DOHH2 (cell line): ENCODE results near the gene NPTN.

Experiments
- H3F3A ChIP-seq: fragments of 200-600 bp; sonication (generic), shearing (Covaris generic); 2 replicates; pipeline ENCODE4 v1.6.0; 2016; ENCODE audit warnings: antibody characterized with exemption, mild to moderate bottlenecking; ENCODE audit not compliant: control insufficient read depth, insufficient read depth
- H3K27ac ChIP-seq: fragments of 200-600 bp; sonication (generic); 2 replicates; pipeline ENCODE4 v1.5.1; 2014; ENCODE audit warnings: low read depth, mild to moderate bottlenecking, low read length, moderate library complexity
- H3K27me3 ChIP-seq: fragments of 200-600 bp; sonication (generic); 2 replicates; pipeline ENCODE4 v1.6.1; 2014; ENCODE audit warnings: mild to moderate bottlenecking, low read length, mixed read lengths; ENCODE audit not compliant: control insufficient read depth
- H3K36me3 ChIP-seq: fragments of 200-600 bp; sonication (generic); 2 replicates; pipeline ENCODE4 v1.6.1; 2014; ENCODE audit warnings: mild to moderate bottlenecking, low read length, moderate library complexity, mixed read lengths; ENCODE audit not compliant: control insufficient read depth
- H3K4me1 ChIP-seq: fragments of 200-600 bp; sonication (generic); 2 replicates; pipeline ENCODE4 v1.6.1; 2014; ENCODE audit warnings: mild to moderate bottlenecking, low read length, mixed read lengths; ENCODE audit not compliant: control insufficient read depth
- H3K4me2 ChIP-seq: fragments of 200-600 bp; sonication (generic); 2 replicates; pipeline ENCODE4 v1.6.0; 2014; ENCODE audit warnings: mild to moderate bottlenecking, low read length, moderate library complexity
- H3K4me3 ChIP-seq: fragments of 200-600 bp; sonication (generic); 2 replicates; pipeline ENCODE4 v1.5.1; 2014; ENCODE audit warnings: mild to moderate bottlenecking, low read length, mixed read lengths
- H3K79me2 ChIP-seq: fragments of 200-600 bp; sonication (generic); 2 replicates; pipeline ENCODE4 v1.6.1; 2014; ENCODE audit warnings: mild to moderate bottlenecking, low read length, mixed read lengths; ENCODE audit not compliant: control insufficient read depth
- H3K9me2 ChIP-seq: fragments of 200-600 bp; sonication (generic); replicated peaks from 2 replicates; pipeline ENCODE4 v1.6.1; 2014; ENCODE audit warnings: mild to moderate bottlenecking, low read length, mixed read lengths; ENCODE audit not compliant: control insufficient read depth
- H3K9me3 ChIP-seq: fragments of 200-600 bp; sonication (generic); 2 replicates; pipeline ENCODE4 v1.6.1; 2014; ENCODE audit warnings: antibody characterized with exemption, low read length, mixed read lengths; ENCODE audit not compliant: control insufficient read depth, insufficient read depth
- H4K20me1 ChIP-seq: fragments of 200-600 bp; sonication (generic); 2 replicates; pipeline ENCODE4 v1.6.0; 2014; ENCODE audit warnings: low read depth, mild to moderate bottlenecking, antibody characterized with exemption, low read length, moderate library complexity; ENCODE audit not compliant: control insufficient read depth, insufficient read depth
- CTCF ChIP-seq: fragments of 200-600 bp; sonication (generic); IDR thresholded peaks from one replicate; pipeline ENCODE4 v1.5.1; 2014; ENCODE audit warnings: antibody characterized with exemption, mild to moderate bottlenecking, low read depth, low read length; ENCODE audit not compliant: poor library complexity, severe bottlenecking
- EZH2phosphoT487 ChIP-seq: fragments of 200-600 bp; sonication (generic); IDR thresholded peaks from 2 replicates; pipeline ENCODE4 v1.6.1; 2017; ENCODE audit warnings: borderline replicate concordance, mild to moderate bottlenecking, antibody characterized with exemption, low read length, moderate library complexity, mixed read lengths

Gene NPTN

GRCh38 chr15:73655724-73656123 is 22.5 kb upstream of the NPTN start:
- H3K79me2 ChIP-seq: no peaks in the 10 kb centered on the region
- H3K36me3 ChIP-seq: no peaks in the 10 kb centered on the region
- no peaks in the 10 kb centered on the region for H4K20me1 ChIP-seq
- H3K9me2 ChIP-seq: no peaks in the 10 kb centered on the region
- no peaks in the 10 kb centered on the region for H3F3A ChIP-seq
- no peaks in the 10 kb centered on the region for H3K9me3 ChIP-seq
- no peak overlapping the region for H3K27ac ChIP-seq
- H3K4me3 ChIP-seq: no peak overlapping the region
- peaks cover 4% of the 10 kb centered on the region; the same call in 1 of the 2 replicates for H3K27me3 ChIP-seq
- TF ChIP-seq EZH2phosphoT487 (no peak), CTCF (no peak)
- no peaks in the 10 kb centered on the region for H3K4me1 ChIP-seq
- no peak overlapping the region for H3K4me2 ChIP-seq

GRCh38 chr15:73654659-73655058 is 21.5 kb upstream of the NPTN start:
- Histone ChIP-seq H3K4me3 (no peak overlapping the region), H3K27ac (no peak overlapping the region)
- TF ChIP-seq CTCF (no peak), EZH2phosphoT487 (no peak)

GRCh38 chr15:73650416-73651126 is 17.4 kb upstream of the NPTN start:
- H3K36me3 ChIP-seq: no peaks in the 10 kb centered on the region
- TF ChIP-seq EZH2phosphoT487 (no peak), CTCF (no peak)
- no peaks in the 10 kb centered on the region for H3K79me2 ChIP-seq
- H3K27me3 ChIP-seq: 0 out of 2 replicates have a peak, but pooled peaks cover 6% of the 10 kb centered on the region
- H3K27ac ChIP-seq: no peak overlapping the region
- H3K4me2 ChIP-seq: no peak overlapping the region
- H3K9me2 ChIP-seq: no peaks in the 10 kb centered on the region
- H3K4me3 ChIP-seq: no peak overlapping the region
- H3K4me1 ChIP-seq: no peaks in the 10 kb centered on the region
- H4K20me1 ChIP-seq: no peaks in the 10 kb centered on the region
- no peaks in the 10 kb centered on the region for H3K9me3 ChIP-seq
- no peaks in the 10 kb centered on the region for H3F3A ChIP-seq

More at GRCh38 chr15:73654659-73655058, 21.5 kb upstream of the NPTN start:
- H3K27me3 ChIP-seq: 0 out of 2 replicates have a peak, but pooled peaks cover 3% of the 10 kb centered on the region
- no peaks in the 10 kb centered on the region for H3F3A ChIP-seq
- no peaks in the 10 kb centered on the region for H3K9me3 ChIP-seq
- no peak overlapping the region for H3K4me2 ChIP-seq
- no peaks in the 10 kb centered on the region for H3K4me1 ChIP-seq
- H3K9me2 ChIP-seq: no peaks in the 10 kb centered on the region
- H4K20me1 ChIP-seq: no peaks in the 10 kb centered on the region
- H3K36me3 ChIP-seq: no peaks in the 10 kb centered on the region
- no peaks in the 10 kb centered on the region for H3K79me2 ChIP-seq
